Measurements from ENCODE around the gene CFH.
A peak's percentile ranks its signal among the peaks of the same experiment; 100 is the strongest.

The CFH gene

GRCh38 chr1:196669051-196669450 is 17.2 kb downstream of the CFH start:
- no peak overlapping the region for H2AK5ac ChIP-seq (ENCODE audit: low read length)
- H3K9me3 ChIP-seq (ENCODE audit: insufficient read depth, low read depth, low read length) = no peaks in the 10 kb centered on the region
- H2BK12ac ChIP-seq (ENCODE audit: low read length) = no peak overlapping the region
- H3K27me3 ChIP-seq (ENCODE audit: insufficient read depth, low read length) = no peaks in the 10 kb centered on the region
- no peaks in the 10 kb centered on the region for H3K36me3 ChIP-seq (ENCODE audit: control insufficient read depth in 1 of 2, insufficient read depth in 2 of 2, low read length in 2 of 2)
- no peak overlapping the region for H4K8ac ChIP-seq (ENCODE audit: low read depth, low read length)
- H4K12ac ChIP-seq (ENCODE audit: low read depth, low read length) = no peak overlapping the region
- no peak overlapping the region for H2BK120ac ChIP-seq (ENCODE audit: insufficient read depth, low read length, poor library complexity)
- no peaks in the 10 kb centered on the region for H3K79me2 ChIP-seq (ENCODE audit: control insufficient read depth, insufficient read depth, low read length, poor library complexity)
- no peaks in the 10 kb centered on the region for H3K4me1 ChIP-seq (ENCODE audit: control insufficient read depth in 1 of 2, insufficient read depth in 2 of 2, low read length in 2 of 2)
- no peak overlapping the region for H4K91ac ChIP-seq (ENCODE audit: low read depth, low read length)
- H3K4ac ChIP-seq (ENCODE audit: low read depth, low read length) = no peak overlapping the region
- H2AFZ ChIP-seq (ENCODE audit: insufficient read depth, low read length, poor library complexity) = no peak overlapping the region
- no CpG with 5 or more reads among the region's 2 CpGs for WGBS (ENCODE audit: extremely low coverage, insufficient coverage, insufficient read length)
- no peak overlapping the region for H2BK5ac ChIP-seq (ENCODE audit: low read depth, low read length, poor library complexity)
- no peak overlapping the region for H3K14ac ChIP-seq (ENCODE audit: low read length)
- no peak overlapping the region for H3K27ac ChIP-seq (ENCODE audit: low read depth, low read length)
- H3K18ac ChIP-seq (ENCODE audit: low read length) = no peak overlapping the region
- H3K9ac ChIP-seq (ENCODE audit: low read length) = no peak overlapping the region
- H3K4me2 ChIP-seq (ENCODE audit: low read length) = no peak overlapping the region
- H3K4me3 ChIP-seq (ENCODE audit: low read depth, low read length) = no peak overlapping the region
- H3K79me1 ChIP-seq (ENCODE audit: low read length) = no peaks in the 10 kb centered on the region
- DNase-seq = no peak
- H3K23ac ChIP-seq (ENCODE audit: low read length) = no peak overlapping the region

GRCh38 chr1:196669693-196670092 is 17.9 kb downstream of the CFH start:
- Histone ChIP-seq H3K4me1 (ENCODE audit: control insufficient read depth in 1 of 2, insufficient read depth in 2 of 2, low read length in 2 of 2) (no peaks in the 10 kb centered on the region), H3K4ac (ENCODE audit: low read depth, low read length) (no peak overlapping the region), H3K4me2 (ENCODE audit: low read length) (no peak overlapping the region), H2BK120ac (ENCODE audit: insufficient read depth, low read length, poor library complexity) (no peak overlapping the region), H3K27ac (ENCODE audit: low read depth, low read length) (no peak overlapping the region), H2AFZ (ENCODE audit: insufficient read depth, low read length, poor library complexity) (no peak overlapping the region), H2AK5ac (ENCODE audit: low read length) (no peak overlapping the region), H3K9me3 (ENCODE audit: insufficient read depth, low read depth, low read length) (no peaks in the 10 kb centered on the region), H3K23ac (ENCODE audit: low read length) (no peak overlapping the region), H3K27me3 (ENCODE audit: insufficient read depth, low read length) (no peaks in the 10 kb centered on the region), H4K8ac (ENCODE audit: low read depth, low read length) (no peak overlapping the region), H2BK12ac (ENCODE audit: low read length) (no peak overlapping the region), H3K36me3 (ENCODE audit: control insufficient read depth in 1 of 2, insufficient read depth in 2 of 2, low read length in 2 of 2) (no peaks in the 10 kb centered on the region), H4K91ac (ENCODE audit: low read depth, low read length) (no peak overlapping the region), H4K12ac (ENCODE audit: low read depth, low read length) (no peak overlapping the region), H3K9ac (ENCODE audit: low read length) (no peak overlapping the region), H3K4me3 (ENCODE audit: low read depth, low read length) (no peak overlapping the region), H2BK5ac (ENCODE audit: low read depth, low read length, poor library complexity) (no peak overlapping the region), H3K79me2 (ENCODE audit: control insufficient read depth, insufficient read depth, low read length, poor library complexity) (no peaks in the 10 kb centered on the region), H3K79me1 (ENCODE audit: low read length) (no peaks in the 10 kb centered on the region), H3K18ac (ENCODE audit: low read length) (no peak overlapping the region), H3K14ac (ENCODE audit: low read length) (no peak overlapping the region)
- no peak for DNase-seq

GRCh38 chr1:196674908-196675307 is 23.1 kb downstream of the CFH start:
- peaks cover 2 to 3% of the 10 kb centered on the region in 2 experiments for H3K4me1 ChIP-seq (ENCODE audit: control insufficient read depth in 1 of 2, insufficient read depth in 2 of 2, low read length in 2 of 2)
- H2BK5ac ChIP-seq (ENCODE audit: low read depth, low read length, poor library complexity) = no peak overlapping the region
- no peak overlapping the region for H4K91ac ChIP-seq (ENCODE audit: low read depth, low read length)
- no peaks in the 10 kb centered on the region for H3K36me3 ChIP-seq (ENCODE audit: control insufficient read depth in 1 of 2, insufficient read depth in 2 of 2, low read length in 2 of 2)
- no peak overlapping the region for H3K9ac ChIP-seq (ENCODE audit: low read length)
- peak in 1 of 2 donors; percentile 54 for DNase-seq
- no peak overlapping the region for H3K18ac ChIP-seq (ENCODE audit: low read length)
- H2BK12ac ChIP-seq (ENCODE audit: low read length) = no peak overlapping the region
- H4K8ac ChIP-seq (ENCODE audit: low read depth, low read length) = no peak overlapping the region
- H3K4me2 ChIP-seq (ENCODE audit: low read length) = no peak overlapping the region
- no peaks in the 10 kb centered on the region for H3K79me1 ChIP-seq (ENCODE audit: low read length)
- no peak overlapping the region for H2AK5ac ChIP-seq (ENCODE audit: low read length)
- H3K27ac ChIP-seq (ENCODE audit: low read depth, low read length) = no peak overlapping the region
- no peak overlapping the region for H4K12ac ChIP-seq (ENCODE audit: low read depth, low read length)
- H3K27me3 ChIP-seq (ENCODE audit: insufficient read depth, low read length) = no peaks in the 10 kb centered on the region
- H3K4ac ChIP-seq (ENCODE audit: low read depth, low read length) = no peak overlapping the region
- H3K14ac ChIP-seq (ENCODE audit: low read length) = no peak overlapping the region
- H3K4me3 ChIP-seq (ENCODE audit: low read depth, low read length) = no peak overlapping the region
- H2BK120ac ChIP-seq (ENCODE audit: insufficient read depth, low read length, poor library complexity) = no peak overlapping the region
- no peak overlapping the region for H2AFZ ChIP-seq (ENCODE audit: insufficient read depth, low read length, poor library complexity)
- no peaks in the 10 kb centered on the region for H3K79me2 ChIP-seq (ENCODE audit: control insufficient read depth, insufficient read depth, low read length, poor library complexity)
- H3K9me3 ChIP-seq (ENCODE audit: insufficient read depth, low read depth, low read length) = no peaks in the 10 kb centered on the region
- no peak overlapping the region for H3K23ac ChIP-seq (ENCODE audit: low read length)

GRCh38 chr1:196677781-196678509 is 26.1 kb downstream of the CFH start:
- Histone ChIP-seq H3K36me3 (ENCODE audit: control insufficient read depth in 1 of 2, insufficient read depth in 2 of 2, low read length in 2 of 2) (no peaks in the 10 kb centered on the region), H3K79me2 (ENCODE audit: control insufficient read depth, insufficient read depth, low read length, poor library complexity) (no peaks in the 10 kb centered on the region), H4K91ac (ENCODE audit: low read depth, low read length) (no peak overlapping the region), H3K4ac (ENCODE audit: low read depth, low read length) (no peak overlapping the region), H3K4me1 (ENCODE audit: control insufficient read depth in 1 of 2, insufficient read depth in 2 of 2, low read length in 2 of 2) (peaks cover 2 to 3% of the 10 kb centered on the region in 2 experiments), H4K12ac (ENCODE audit: low read depth, low read length) (no peak overlapping the region), H2BK120ac (ENCODE audit: insufficient read depth, low read length, poor library complexity) (no peak overlapping the region), H3K27me3 (ENCODE audit: insufficient read depth, low read length) (no peaks in the 10 kb centered on the region), H2BK12ac (ENCODE audit: low read length) (no peak overlapping the region), H3K9ac (ENCODE audit: low read length) (no peak overlapping the region), H3K79me1 (ENCODE audit: low read length) (no peaks in the 10 kb centered on the region), H3K9me3 (ENCODE audit: insufficient read depth, low read depth, low read length) (no peaks in the 10 kb centered on the region), H3K27ac (ENCODE audit: low read depth, low read length) (no peak overlapping the region), H3K4me3 (ENCODE audit: low read depth, low read length) (no peak overlapping the region), H2AK5ac (ENCODE audit: low read length) (no peak overlapping the region), H3K23ac (ENCODE audit: low read length) (no peak overlapping the region), H3K4me2 (ENCODE audit: low read length) (no peak overlapping the region), H2AFZ (ENCODE audit: insufficient read depth, low read length, poor library complexity) (no peak overlapping the region), H3K18ac (ENCODE audit: low read length) (no peak overlapping the region), H4K8ac (ENCODE audit: low read depth, low read length) (no peak overlapping the region), H3K14ac (ENCODE audit: low read length) (no peak overlapping the region), H2BK5ac (ENCODE audit: low read depth, low read length, poor library complexity) (no peak overlapping the region)
- no CpG with 5 or more reads among the region's 2 CpGs for WGBS (ENCODE audit: extremely low coverage, insufficient coverage, insufficient read length)
- DNase-seq = no peak
